GM19240 (cell line): ENCODE measurements around the gene NSD1.
A peak's percentile ranks its signal among the peaks of the same experiment; 100 is the strongest.

Experiments
- DNase-seq: peaks from one replicate; pipeline ENCODE4 v3.0.0; 2011; ENCODE audit warnings: low spot score; ENCODE audit not compliant: insufficient read length

NSD1 gene

GRCh38 chr5:177307544-177308363, 174.2 kb downstream of the NSD1 start:
- no peak for DNase-seq

GRCh38 chr5:177308740-177309139, 175.2 kb downstream of the NSD1 start:
- DNase-seq = no peak

- DNase-seq = no peak
Observed at GRCh38 chr5:177309351-177310191, 176.0 kb downstream of the NSD1 start.

- DNase-seq = no peak
Observed at GRCh38 chr5:177310332-177310731, 176.8 kb downstream of the NSD1 start.

GRCh38 chr5:177310757-177311391, 177.3 kb downstream of the NSD1 start:
- DNase-seq = no peak

GRCh38 chr5:177311392-177311722, 177.8 kb downstream of the NSD1 start:
- DNase-seq = no peak

GRCh38 chr5:177311723-177312648, 178.4 kb downstream of the NSD1 start, which contains the start of gene MXD3:
Gene MXD3 (minus strand): TSS chr5:177311898. CDS start chr5:177311830, 68 bp downstream.
- peak; percentile 83 for DNase-seq

- DNase-seq = no peak
Observed at GRCh38 chr5:177312649-177313181, 179.1 kb downstream of the NSD1 start.

GRCh38 chr5:177313561-177314259, 180.1 kb downstream of the NSD1 start:
- DNase-seq = no peak

GRCh38 chr5:177314376-177315342, 181.1 kb downstream of the NSD1 start:
- DNase-seq = no peak

- DNase-seq = no peak
Observed at GRCh38 chr5:177315411-177315810, 181.8 kb downstream of the NSD1 start.

GRCh38 chr5:177316005-177316404, 182.4 kb downstream of the NSD1 start:
- no peak for DNase-seq

GRCh38 chr5:177317959-177318377, 184.4 kb downstream of the NSD1 start:
- DNase-seq = no peak

- no peak for DNase-seq
Observed at GRCh38 chr5:177319913-177320588, 186.5 kb downstream of the NSD1 start.

- no peak for DNase-seq
Observed at GRCh38 chr5:177320879-177321278, 187.3 kb downstream of the NSD1 start.

GRCh38 chr5:177325868-177326381, 192.4 kb downstream of the NSD1 start:
- DNase-seq = no peak

- DNase-seq = no peak
Observed at GRCh38 chr5:177327539-177328522, 194.3 kb downstream of the NSD1 start.
